Measurements from ENCODE around the gene PREP.

PREP gene

DNA sequence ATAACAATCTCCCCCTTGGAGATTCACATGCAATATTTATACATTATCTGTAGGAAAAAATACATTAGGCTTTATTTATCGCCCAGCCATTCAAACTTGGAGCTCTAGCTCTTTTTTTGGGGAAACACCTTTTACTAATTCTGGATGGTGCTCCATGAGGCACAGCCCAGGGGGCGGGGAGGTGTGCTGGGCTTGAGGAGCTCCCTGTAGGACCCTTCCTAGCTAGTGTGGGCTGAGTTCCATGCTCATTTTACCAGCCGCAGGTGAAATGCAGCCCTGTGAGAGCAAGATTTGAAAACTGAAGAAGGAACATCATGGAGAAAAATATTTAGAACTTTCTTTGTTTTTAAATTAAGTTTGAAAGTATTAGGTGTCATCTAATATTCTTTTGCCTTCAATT is 123.4 kb downstream of the PREP start:
- no peak overlapping the region for H3K9ac ChIP-seq (ENCODE audit: low read depth, low read length, poor library complexity, severe bottlenecking)
- no peak overlapping the region for H2AFZ ChIP-seq (ENCODE audit: low read length)
- peaks cover 84% of the 10 kb centered on the region; the same call in 1 of the 2 replicates for H3K36me3 ChIP-seq (ENCODE audit: insufficient read depth, low read length)
- no peaks in the 10 kb centered on the region for H3K27me3 ChIP-seq (ENCODE audit: insufficient read depth, low read length, poor library complexity, severe bottlenecking)
- no peaks in the 10 kb centered on the region for H3F3A ChIP-seq (ENCODE audit: low read depth)
- H3K9me3 ChIP-seq (ENCODE audit: insufficient read depth, low read depth, low read length), result no peaks in the 10 kb centered on the region
- no peaks in the 10 kb centered on the region for H3K79me2 ChIP-seq (ENCODE audit: insufficient read depth, low read length)
- no peak overlapping the region for H3K4me3 ChIP-seq (ENCODE audit: low read length, poor library complexity, severe bottlenecking)
- H3K4me1 ChIP-seq (ENCODE audit: insufficient read depth, low read length, poor library complexity, severe bottlenecking), result no peaks in the 10 kb centered on the region
- no peak overlapping the region for H3K4me2 ChIP-seq (ENCODE audit: low read depth, low read length, poor library complexity, severe bottlenecking)
- H3K9me2 ChIP-seq (replicated peaks; ENCODE audit: low read depth, low read length), result no peaks in the 10 kb centered on the region
- no peak for TF ChIP-seq EZH2phosphoT487 (IDR thresholded peaks at IDR 0.05; ENCODE audit: borderline replicate concordance)
- TF ChIP-seq CTCF (conservative IDR thresholded peaks at IDR 0.05; ENCODE audit: low read length), result no peak
- H4K20me1 ChIP-seq (ENCODE audit: insufficient read depth, low read length, poor library complexity, severe bottlenecking), result no peaks in the 10 kb centered on the region

GRCh38 chr6:105278813-105279212 is 124.1 kb downstream of the PREP start:
- H3K4me2 ChIP-seq (ENCODE audit: low read depth, low read length, poor library complexity, severe bottlenecking), result no peak overlapping the region
- TF ChIP-seq EZH2phosphoT487 (IDR thresholded peaks at IDR 0.05; ENCODE audit: borderline replicate concordance) (no peak), CTCF (conservative IDR thresholded peaks at IDR 0.05; ENCODE audit: low read length) (no peak)

DNA sequence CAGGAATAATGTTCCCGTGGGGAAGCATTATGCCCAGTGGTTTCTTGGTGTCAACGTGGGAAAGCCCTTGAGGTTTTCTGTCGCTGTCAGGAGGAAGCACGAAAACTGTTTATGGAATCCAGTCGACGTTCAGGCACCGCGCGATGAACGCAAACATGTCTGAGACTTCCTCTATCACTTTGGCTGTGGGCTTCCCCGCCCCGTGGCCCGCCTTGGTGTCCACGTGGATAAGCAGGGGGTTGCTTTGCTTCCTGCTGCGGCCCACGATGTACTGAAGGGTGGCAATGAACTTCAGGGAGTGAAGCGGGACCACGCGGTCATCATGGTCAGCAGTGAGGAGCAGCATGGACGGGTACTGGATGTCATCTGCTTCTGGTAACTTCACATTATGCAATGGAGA is 124.8 kb downstream of the PREP start:
- no peaks in the 10 kb centered on the region for H3K4me1 ChIP-seq (ENCODE audit: insufficient read depth, low read length, poor library complexity, severe bottlenecking)
- H3K36me3 ChIP-seq (ENCODE audit: insufficient read depth, low read length), result peaks cover 71% of the 10 kb centered on the region; the same call in 1 of the 2 replicates
- no peaks in the 10 kb centered on the region for H3K9me2 ChIP-seq (replicated peaks; ENCODE audit: low read depth, low read length)
- no peak for TF ChIP-seq CTCF (conservative IDR thresholded peaks at IDR 0.05; ENCODE audit: low read length)
- TF ChIP-seq EZH2phosphoT487 (IDR thresholded peaks at IDR 0.05; ENCODE audit: borderline replicate concordance), result no peak
- H3F3A ChIP-seq (ENCODE audit: low read depth), result no peaks in the 10 kb centered on the region
- no peaks in the 10 kb centered on the region for H3K27me3 ChIP-seq (ENCODE audit: insufficient read depth, low read length, poor library complexity, severe bottlenecking)
- H3K79me2 ChIP-seq (ENCODE audit: insufficient read depth, low read length), result no peaks in the 10 kb centered on the region
- H3K4me3 ChIP-seq (ENCODE audit: low read length, poor library complexity, severe bottlenecking), result no peak overlapping the region
- no peak overlapping the region for H3K4me2 ChIP-seq (ENCODE audit: low read depth, low read length, poor library complexity, severe bottlenecking)
- H2AFZ ChIP-seq (ENCODE audit: low read length), result no peak overlapping the region
- H3K9ac ChIP-seq (ENCODE audit: low read depth, low read length, poor library complexity, severe bottlenecking), result no peak overlapping the region
- no peaks in the 10 kb centered on the region for H4K20me1 ChIP-seq (ENCODE audit: insufficient read depth, low read length, poor library complexity, severe bottlenecking)
- H3K9me3 ChIP-seq (ENCODE audit: insufficient read depth, low read depth, low read length), result no peaks in the 10 kb centered on the region

More at GRCh38 chr6:105278813-105279212, 124.1 kb downstream of the PREP start:
- Histone ChIP-seq H4K20me1 (ENCODE audit: insufficient read depth, low read length, poor library complexity, severe bottlenecking) (no peaks in the 10 kb centered on the region), H3K9me3 (ENCODE audit: insufficient read depth, low read depth, low read length) (no peaks in the 10 kb centered on the region), H3K4me3 (ENCODE audit: low read length, poor library complexity, severe bottlenecking) (no peak overlapping the region), H3K79me2 (ENCODE audit: insufficient read depth, low read length) (no peaks in the 10 kb centered on the region), H3K9ac (ENCODE audit: low read depth, low read length, poor library complexity, severe bottlenecking) (no peak overlapping the region), H3K36me3 (ENCODE audit: insufficient read depth, low read length) (peaks cover 78% of the 10 kb centered on the region; the same call in 1 of the 2 replicates), H3K9me2 (replicated peaks; ENCODE audit: low read depth, low read length) (no peaks in the 10 kb centered on the region), H2AFZ (ENCODE audit: low read length) (no peak overlapping the region), H3K4me1 (ENCODE audit: insufficient read depth, low read length, poor library complexity, severe bottlenecking) (no peaks in the 10 kb centered on the region), H3K27me3 (ENCODE audit: insufficient read depth, low read length, poor library complexity, severe bottlenecking) (no peaks in the 10 kb centered on the region), H3F3A (ENCODE audit: low read depth) (no peaks in the 10 kb centered on the region)
